ENCODE measurements around the gene CMIP. TPM values are rescaled to one million over a fixed set of nuclear protein-coding genes. Genes with fewer than 3 reads are reported as not detected.
A peak's percentile ranks its signal among the peaks of the same experiment; 100 is the strongest.

CMIP gene
- total RNA-seq, 1 experiment from 2014 or later = 68.0 TPM

- no peak for DNase-seq
- ChIA-PET POLR2A (no interaction called here), CTCF (interaction anchor here (0.6 kb wide), 1 partner anchor 36 kb away, joined by 3 read pairs; no protein-coding TSS in a partner anchor)
- intact Hi-C loops (cut with micrococcal nuclease; ENCODE audit: unreplicated experiment) = no loop called here
- H3K27ac Mint-ChIP-seq (ENCODE audit: unreplicated experiment) = peak overlapping the region; percentile 11
- no peaks in the 10 kb centered on the region for H3K27me3 Mint-ChIP-seq (ENCODE audit: insufficient read depth, unreplicated experiment)
- H3K9me3 Mint-ChIP-seq (ENCODE audit: unreplicated experiment) = no peaks in the 10 kb centered on the region
- no peaks in the 10 kb centered on the region for H3K9me3 ChIP-seq
- peaks cover 19% of the 10 kb centered on the region for H3K4me1 Mint-ChIP-seq (ENCODE audit: low read depth, unreplicated experiment)
- peaks cover 13% of the 10 kb centered on the region for H3K4me1 ChIP-seq
- no peak for TF ChIP-seq CTCF (IDR thresholded peaks at IDR 0.05; ENCODE audit: insufficient read depth in 1 of 2, low read depth in 1 of 2, low read length in 1 of 2, severe bottlenecking in 1 of 2, unreplicated experiment in 1 of 2)
- H3K36me3 ChIP-seq (ENCODE audit: control insufficient read depth, insufficient read depth, low read length) = no peaks in the 10 kb centered on the region
- peaks cover 9% of the 10 kb centered on the region for H3K36me3 Mint-ChIP-seq (ENCODE audit: insufficient read depth, unreplicated experiment)
- no peak overlapping the region for H3K4me3 ChIP-seq (ENCODE audit: low read depth, low read length)
- no peaks in the 10 kb centered on the region for H3K27me3 ChIP-seq (replicated peaks; ENCODE audit: control insufficient read depth, insufficient read depth, low read length)
- H3K4me3 Mint-ChIP-seq (ENCODE audit: unreplicated experiment) = no peak overlapping the region
- no TSS peak for BruUV-seq (replicated peaks)
Measured at GRCh38 chr16:81564421-81564911, 119.9 kb downstream of the CMIP start.

- no peak for DNase-seq
- CTCF ChIA-PET = no interaction called here
- Histone ChIP-seq H3K4me1 (peaks cover 6% of the 10 kb centered on the region; the same call in 1 of the 2 replicates), H3K36me3 (ENCODE audit: control insufficient read depth, insufficient read depth, low read length) (no peaks in the 10 kb centered on the region), H3K4me3 (ENCODE audit: low read depth, low read length) (no peak overlapping the region), H3K9me3 (no peaks in the 10 kb centered on the region), H3K27me3 (replicated peaks; ENCODE audit: control insufficient read depth, insufficient read depth, low read length) (no peaks in the 10 kb centered on the region)
- Mint-ChIP-seq H3K27ac (ENCODE audit: unreplicated experiment) (peak overlapping the region; percentile 63), H3K27me3 (ENCODE audit: insufficient read depth, unreplicated experiment) (no peaks in the 10 kb centered on the region), H3K4me1 (ENCODE audit: low read depth, unreplicated experiment) (peaks cover 19% of the 10 kb centered on the region), H3K36me3 (ENCODE audit: insufficient read depth, unreplicated experiment) (peaks cover 11% of the 10 kb centered on the region), H3K9me3 (ENCODE audit: unreplicated experiment) (no peaks in the 10 kb centered on the region), H3K4me3 (ENCODE audit: unreplicated experiment) (no peak overlapping the region)
- TF ChIP-seq CTCF (IDR thresholded peaks at IDR 0.05; ENCODE audit: insufficient read depth in 1 of 2, low read depth in 1 of 2, low read length in 1 of 2, severe bottlenecking in 1 of 2, unreplicated experiment in 1 of 2) = no peak
- POLR2A ChIA-PET = no interaction called here
- intact Hi-C loops (cut with micrococcal nuclease; ENCODE audit: unreplicated experiment) = no loop called here
- BruUV-seq (replicated peaks) = no TSS peak
Measured at GRCh38 chr16:81565321-81566028, 120.9 kb downstream of the CMIP start.

- Mint-ChIP-seq H3K4me3 (ENCODE audit: unreplicated experiment) (no peak overlapping the region), H3K27ac (ENCODE audit: unreplicated experiment) (peak overlapping the region; percentile 63), H3K27me3 (ENCODE audit: insufficient read depth, unreplicated experiment) (no peaks in the 10 kb centered on the region), H3K4me1 (ENCODE audit: low read depth, unreplicated experiment) (peaks cover 19% of the 10 kb centered on the region), H3K36me3 (ENCODE audit: insufficient read depth, unreplicated experiment) (peaks cover 9% of the 10 kb centered on the region), H3K9me3 (ENCODE audit: unreplicated experiment) (no peaks in the 10 kb centered on the region)
- no peaks in the 10 kb centered on the region for H3K27me3 ChIP-seq (replicated peaks; ENCODE audit: control insufficient read depth, insufficient read depth, low read length)
- TF ChIP-seq CTCF (IDR thresholded peaks at IDR 0.05; ENCODE audit: insufficient read depth in 1 of 2, low read depth in 1 of 2, low read length in 1 of 2, severe bottlenecking in 1 of 2, unreplicated experiment in 1 of 2) = no peak
- H3K9me3 ChIP-seq = no peaks in the 10 kb centered on the region
- H3K4me1 ChIP-seq = no peaks in the 10 kb centered on the region; the same call in 1 of the 2 replicates
- intact Hi-C loops (cut with micrococcal nuclease; ENCODE audit: unreplicated experiment) = no loop called here
- H3K4me3 ChIP-seq (ENCODE audit: low read depth, low read length) = no peak overlapping the region
- no peak for DNase-seq
- H3K36me3 ChIP-seq (ENCODE audit: control insufficient read depth, insufficient read depth, low read length) = no peaks in the 10 kb centered on the region
- no TSS peak for BruUV-seq (replicated peaks)
- ChIA-PET POLR2A (no interaction called here), CTCF (no interaction called here)
Measured at GRCh38 chr16:81566086-81567007, 121.7 kb downstream of the CMIP start.
